ENCODE results near the gene FAM222A. TPM values are rescaled to one million over a fixed set of nuclear protein-coding genes. Genes with fewer than 3 reads are reported as not detected.

FAM222A gene
- total RNA-seq, 1 donor from 2014 or later: 0.17 TPM

DNA sequence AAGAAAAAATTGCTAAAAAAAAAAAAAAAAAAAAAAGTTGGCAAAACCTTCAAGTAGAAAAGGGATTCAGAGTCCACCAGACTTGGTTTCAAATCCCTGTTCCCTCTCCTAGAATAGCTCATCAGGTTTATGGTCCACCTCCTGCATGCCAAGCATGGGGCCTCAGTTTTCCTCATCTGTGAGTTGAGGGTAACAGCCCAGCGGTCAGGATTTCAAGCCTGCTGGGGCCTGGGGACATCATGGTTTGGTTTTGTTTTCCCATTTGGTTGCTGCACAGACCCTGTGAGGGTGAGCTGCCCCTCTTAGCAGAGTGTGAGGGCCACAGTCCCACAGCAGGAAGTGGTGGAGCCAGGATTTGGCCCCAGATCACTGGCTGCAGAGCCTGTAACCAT, 12.5 kb downstream of the FAM222A start:
- no peak for DNase-seq

DNA sequence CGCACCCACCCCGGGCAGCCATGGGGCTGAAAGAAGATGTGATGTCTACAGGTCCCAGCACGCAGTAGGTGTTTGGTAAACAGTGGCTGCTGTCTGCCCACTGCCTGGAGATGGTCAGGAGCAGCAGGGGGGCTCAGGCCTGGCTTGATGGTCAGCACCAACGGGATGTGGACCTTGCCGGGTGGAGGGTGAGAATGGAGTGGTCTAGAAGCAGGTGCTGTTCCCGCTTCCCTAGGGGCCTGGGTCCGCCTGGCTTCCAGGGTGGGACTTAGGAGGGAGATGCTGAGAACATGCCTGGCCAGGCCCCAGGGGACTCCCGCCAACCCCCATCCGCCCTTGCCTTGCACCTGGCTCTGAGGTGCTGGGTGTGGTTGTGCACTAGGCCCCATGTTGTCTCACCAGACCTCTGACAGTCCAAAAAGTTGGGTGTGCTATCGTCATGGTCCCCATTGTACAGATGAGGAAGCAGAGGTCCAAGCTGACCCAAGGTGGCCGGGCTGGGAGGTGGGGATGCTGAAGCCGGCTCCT, 12.9 kb downstream of the FAM222A start:
- no peak for DNase-seq

DNA sequence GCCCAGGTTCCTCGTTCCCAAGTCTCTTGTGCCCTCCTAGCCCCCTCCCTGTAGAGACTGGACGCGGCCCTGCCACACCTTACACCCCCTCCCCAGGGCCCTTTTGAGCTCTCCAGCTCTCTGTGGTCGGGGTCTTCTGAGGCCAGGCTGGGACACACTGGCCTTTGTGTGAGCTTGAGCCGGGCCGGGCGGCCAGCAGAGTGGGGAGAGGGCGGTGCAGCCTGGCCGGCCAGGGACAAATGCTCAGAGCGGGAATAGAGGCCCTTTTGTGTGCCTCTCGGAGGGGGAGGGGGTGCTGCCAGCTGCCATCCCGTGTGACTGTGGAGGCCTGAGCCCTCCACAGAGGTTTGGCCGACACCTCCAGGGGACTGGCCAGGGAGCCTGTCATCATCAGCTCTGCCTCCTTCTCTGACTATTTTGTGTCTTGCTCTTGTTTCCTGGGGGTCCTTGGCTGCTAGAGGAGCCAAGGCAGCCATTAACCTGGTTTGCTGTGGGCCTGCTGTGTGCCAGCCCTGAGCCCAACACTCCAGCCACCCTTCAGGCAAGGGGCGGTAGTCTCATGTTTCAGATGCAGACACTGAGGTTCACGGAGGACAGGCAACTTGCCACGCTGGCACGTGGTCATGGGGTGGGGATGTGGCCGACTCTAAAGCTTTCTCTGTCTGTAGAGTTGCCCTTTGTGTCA, 13.6 kb downstream of the FAM222A start:
- DNase-seq: no peak

DNA sequence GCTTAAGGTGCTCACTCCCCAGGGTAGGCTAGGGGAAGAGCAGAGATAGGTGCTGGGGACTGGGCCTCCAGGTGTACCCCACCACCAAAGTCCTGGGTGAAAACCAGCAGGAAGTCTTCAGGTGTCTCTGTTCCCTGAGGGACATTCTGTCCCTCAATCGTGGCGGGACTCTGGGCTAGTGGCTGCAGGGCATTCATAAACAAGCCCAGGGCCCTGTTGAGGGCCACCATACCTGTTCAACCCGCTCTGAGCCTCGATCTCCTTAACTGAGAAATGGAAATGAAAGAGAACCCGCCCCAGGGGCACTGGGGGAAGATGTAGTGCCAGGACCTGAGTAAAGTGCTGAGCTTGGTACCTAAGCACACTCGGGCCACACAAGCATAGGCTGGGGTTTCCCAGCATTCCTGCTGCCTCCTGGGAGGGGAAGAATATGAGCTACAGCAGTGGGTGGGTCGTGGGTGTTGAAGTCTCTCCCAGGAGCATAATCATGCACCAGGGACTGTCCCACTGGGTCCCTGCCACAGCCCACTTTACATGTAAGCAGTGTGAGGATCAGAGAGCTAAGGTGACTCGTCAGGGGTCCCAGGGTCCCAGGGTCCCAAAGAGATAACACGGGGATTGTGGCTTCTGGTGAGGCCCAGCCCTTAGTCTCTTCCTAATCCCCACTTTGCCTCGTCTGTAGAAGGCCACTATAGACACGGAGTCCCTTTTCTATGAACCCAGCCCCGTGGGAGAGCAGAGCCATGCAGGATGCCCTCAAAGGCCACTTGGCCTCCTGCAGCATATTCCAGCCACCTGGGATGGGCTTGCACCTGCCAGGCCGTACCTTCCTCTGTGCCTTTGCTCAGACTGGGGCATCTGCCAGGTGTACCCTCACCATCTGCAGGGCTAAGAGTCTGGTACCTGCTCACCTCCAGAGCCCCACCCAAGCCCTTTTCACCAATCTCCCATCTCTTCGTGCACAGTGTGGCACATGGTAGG, 14.4 kb downstream of the FAM222A start:
- DNase-seq: no peak

DNA sequence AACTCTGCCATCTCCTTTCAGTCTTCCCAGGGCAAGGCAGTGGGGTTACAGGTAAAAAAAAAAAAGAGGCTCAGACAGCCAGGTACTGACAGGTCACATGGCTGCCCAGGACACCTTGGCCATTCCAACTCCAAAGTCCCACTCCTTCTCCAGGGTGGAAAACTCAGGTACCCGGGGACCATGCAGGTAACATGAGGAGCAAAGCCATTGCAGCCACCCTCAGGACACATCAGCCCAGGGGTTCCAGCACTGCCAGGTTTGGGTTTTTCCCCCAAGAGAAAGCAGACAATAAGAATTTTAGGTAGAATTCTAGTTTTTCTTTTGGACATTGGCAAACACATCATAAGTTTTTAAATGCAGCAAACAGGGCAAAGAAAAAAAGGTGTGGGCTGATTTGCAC, 15.3 kb downstream of the FAM222A start:
- no peak for DNase-seq

DNA sequence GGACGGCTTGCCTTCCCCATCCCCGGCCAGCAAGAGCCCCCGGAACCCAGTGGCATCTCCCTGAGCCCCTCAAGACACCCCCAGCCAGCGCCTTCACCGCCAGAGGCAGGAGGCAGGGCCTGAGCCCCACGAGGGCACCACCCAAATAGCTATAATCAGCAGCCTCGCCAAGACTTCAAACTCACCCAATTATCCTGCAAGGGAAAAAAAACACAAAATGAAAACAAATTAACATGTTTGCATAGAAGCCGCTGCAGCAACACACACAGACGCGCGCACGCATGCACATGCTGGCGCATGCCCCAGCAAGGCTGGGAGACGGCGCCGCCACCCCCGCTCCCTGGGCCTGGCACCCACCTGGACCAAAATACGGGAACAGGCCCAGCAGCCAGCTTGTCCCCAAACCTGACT, 15.8 kb downstream of the FAM222A start:
- no peak for DNase-seq

DNA sequence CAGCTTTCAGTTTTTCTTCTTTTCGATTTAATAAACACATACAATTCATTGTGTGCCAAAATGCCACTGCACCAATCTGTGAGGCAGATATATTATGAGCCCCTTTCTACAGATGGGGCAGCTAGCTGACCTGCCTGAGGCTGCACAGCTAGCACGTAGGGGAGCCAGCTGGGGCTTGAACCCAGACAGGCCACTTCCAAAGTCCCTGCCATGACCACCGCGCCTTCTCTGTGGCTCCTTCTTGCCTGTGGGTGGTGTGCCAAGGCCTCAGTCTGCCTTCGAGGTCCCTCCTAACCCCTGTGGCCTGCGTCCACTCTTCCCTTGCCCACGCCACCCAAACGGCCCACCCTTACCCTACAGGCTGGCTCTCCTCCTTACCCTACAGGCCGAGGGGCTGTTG, 16.2 kb downstream of the FAM222A start:
- no peak for DNase-seq

DNA sequence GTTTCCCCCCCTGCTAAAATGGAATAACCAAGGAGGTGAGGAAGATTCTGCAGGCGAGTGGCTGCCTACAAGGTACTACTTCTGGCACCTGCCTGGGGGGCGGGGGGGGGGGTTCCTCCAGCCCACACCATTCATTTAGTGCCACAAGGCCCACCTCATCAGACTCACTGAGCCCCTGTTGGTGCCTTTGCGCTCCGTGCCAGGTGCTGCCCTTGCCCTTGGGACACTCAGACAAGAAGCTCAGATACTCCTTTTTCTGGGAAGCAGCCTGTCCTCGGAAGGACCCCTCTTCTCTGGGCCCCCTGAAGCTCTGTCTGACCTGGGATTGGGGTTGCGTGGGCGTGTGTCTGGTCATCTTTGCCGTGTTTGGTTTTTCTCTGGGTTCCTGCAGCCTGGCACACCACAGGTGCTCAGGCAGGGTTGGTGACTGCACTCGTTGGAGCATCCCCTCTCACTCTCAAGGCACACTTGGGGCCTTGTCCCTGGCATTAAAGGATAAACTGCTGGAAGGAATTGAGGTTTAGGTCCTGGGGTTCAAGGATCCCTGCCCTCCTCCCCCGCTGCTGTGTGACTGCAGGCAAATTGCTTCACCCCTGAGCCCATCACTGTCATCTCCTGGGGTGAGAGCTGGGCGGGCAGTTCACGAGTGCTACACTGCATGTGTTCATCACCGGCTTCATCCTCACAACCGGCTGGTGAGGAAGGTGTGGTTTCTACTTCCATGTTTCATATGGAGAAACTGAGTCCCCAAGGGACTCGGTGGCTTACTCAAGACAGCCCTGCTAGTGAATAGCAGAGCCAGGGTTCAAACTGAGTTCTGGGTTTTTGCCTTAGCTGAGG, 16.9 kb downstream of the FAM222A start:
- DNase-seq: no peak

DNA sequence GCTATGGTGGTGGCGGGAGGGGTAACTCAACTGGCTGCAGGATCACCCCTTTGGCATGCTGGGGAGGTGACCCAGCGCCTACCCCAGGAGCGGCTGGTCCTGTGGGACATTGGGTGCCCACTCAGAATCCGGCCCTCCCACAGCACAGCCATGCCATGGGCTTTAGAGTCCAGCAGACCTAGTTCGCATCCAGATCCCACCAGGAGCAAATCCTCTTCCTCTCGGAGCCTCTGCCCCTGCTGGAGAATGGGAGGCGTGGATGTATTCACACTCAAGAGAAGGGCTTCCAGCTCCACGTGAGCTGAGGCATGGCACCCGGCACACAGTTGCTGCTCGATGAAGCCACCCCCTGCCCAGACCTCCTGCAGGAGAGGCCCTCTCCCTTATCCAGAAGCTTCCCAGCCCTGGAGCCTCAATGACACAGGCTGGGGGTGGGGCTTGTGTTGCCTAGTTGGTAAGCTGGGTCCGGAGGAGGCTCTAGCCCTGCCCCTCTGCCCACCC, 17.7 kb downstream of the FAM222A start:
- no peak for DNase-seq

DNA sequence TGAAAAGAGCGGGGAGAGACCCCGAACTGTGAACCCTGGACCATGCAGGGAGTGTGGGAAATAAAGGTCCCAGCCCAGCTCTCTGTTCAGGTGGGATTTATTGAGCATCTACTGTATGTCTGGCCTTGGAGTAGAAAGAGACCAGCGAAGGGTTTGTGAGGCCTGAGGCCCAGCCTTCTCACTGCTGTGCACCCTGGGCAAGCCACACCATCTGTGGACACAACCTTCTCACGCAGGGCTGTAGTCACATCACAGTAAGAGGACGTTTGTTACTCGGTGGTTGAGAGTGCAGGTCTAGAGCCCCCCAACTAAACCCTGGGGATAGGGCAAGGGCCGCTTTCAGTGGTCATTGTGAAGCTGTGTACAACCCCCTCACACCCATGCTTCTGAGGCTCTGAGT, 18.2 kb downstream of the FAM222A start:
- no peak for DNase-seq

DNA sequence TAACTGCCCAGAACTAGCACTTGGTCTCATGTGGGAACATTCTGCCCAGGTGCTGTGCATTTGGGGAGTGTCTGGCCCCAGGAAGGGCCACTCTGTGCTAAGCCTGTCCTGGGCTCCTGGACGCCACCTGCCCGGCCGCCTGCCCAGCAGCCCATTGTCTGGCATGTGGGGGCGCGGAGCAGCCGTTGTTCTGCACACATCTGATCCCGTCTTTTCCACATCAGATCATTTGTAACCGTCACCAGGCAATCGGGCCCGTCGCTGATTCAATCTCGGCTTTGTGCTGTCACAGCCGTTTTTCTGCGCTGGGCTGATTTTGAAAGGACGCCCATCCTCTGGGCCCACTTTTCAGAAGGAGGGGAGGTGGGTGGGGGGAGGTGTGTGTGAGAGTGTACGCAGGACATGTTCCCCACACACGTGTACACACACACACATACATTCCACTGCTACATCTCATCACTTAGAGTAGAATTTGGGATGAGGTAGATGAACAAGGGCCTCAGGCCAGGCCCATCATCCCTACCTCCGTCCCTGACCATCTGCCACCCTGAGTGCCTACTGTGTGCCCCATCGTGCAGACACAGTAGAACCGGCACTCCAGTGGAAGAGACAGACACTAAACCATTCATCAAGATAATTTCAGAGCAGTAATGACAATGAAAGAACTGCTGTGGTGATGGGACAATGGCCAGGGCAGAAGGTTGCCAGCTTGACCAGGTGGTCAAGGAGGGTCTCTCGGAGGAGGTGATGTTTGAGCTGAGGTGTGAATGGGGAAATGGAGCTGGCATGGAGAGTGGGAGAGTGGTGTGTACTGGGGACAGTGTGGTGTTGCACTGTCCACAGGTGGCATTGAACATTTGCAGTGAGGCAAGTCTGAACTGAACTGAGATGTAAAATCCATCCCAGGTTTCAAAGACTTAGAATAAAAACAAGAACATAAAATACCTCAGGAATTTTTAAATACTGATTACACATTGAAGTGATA, 19.0 kb downstream of the FAM222A start:
- no peak for DNase-seq

DNA sequence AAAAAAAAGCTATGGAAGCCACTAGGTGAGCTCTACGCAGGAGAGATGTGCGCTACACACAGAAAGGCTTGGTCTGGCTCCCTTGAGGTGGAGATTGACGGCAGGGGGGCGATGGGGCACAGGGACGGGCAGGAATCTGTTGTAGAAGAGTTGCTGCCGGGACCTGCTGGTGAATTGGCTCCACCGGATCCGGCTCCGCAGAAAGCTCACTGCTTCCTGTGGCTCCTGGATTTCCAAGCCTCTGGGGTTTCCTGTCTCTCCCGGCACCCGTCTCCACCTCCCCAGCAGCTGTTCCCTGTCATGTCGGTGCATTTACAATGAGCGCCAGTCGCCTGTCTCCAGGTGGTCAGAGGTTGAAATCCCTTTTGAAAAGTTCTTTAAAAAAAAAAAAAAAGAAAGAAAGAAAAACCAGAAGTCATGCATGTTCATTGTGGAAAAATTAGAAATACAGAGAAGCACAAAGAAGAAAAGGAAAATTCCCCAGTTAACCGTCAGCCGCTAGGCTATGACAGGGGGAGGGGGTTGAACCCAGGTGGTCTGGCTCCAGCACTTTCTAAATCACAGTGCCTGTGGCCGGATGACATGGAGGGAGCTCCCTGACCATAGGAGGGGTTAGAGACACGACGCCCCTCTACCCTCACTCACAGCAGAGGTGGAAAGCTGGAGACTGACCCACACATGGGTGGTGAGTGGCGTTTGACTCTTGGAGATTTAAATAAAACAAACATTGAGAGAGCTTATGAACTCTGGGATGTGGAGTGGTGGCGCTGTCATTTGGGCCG, 20.8 kb downstream of the FAM222A start:
- DNase-seq: peak; percentile 52

DNA sequence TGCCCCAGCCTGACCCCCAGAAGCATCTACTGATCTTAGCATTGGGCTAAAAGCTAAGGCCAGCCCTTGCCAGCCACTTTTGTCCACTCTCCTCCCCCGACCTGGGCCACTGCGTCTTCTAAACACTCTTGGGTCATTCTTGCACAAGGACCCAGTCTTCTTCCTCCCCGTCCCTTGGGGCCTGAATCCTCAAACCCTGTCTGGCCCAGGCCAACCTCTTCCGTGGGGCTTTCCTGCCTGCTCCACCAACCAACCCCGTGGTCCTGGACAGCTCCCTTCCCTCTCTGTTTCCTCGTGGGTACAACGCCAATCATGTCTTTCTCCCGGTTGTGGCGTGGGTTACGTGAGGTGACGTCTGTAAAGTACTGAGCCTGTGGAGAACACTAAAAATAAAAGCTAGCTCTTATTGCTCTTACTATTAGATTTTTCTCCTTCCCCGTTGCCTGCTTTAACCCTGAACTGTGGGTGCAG, 21.5 kb downstream of the FAM222A start:
- DNase-seq: no peak

DNA sequence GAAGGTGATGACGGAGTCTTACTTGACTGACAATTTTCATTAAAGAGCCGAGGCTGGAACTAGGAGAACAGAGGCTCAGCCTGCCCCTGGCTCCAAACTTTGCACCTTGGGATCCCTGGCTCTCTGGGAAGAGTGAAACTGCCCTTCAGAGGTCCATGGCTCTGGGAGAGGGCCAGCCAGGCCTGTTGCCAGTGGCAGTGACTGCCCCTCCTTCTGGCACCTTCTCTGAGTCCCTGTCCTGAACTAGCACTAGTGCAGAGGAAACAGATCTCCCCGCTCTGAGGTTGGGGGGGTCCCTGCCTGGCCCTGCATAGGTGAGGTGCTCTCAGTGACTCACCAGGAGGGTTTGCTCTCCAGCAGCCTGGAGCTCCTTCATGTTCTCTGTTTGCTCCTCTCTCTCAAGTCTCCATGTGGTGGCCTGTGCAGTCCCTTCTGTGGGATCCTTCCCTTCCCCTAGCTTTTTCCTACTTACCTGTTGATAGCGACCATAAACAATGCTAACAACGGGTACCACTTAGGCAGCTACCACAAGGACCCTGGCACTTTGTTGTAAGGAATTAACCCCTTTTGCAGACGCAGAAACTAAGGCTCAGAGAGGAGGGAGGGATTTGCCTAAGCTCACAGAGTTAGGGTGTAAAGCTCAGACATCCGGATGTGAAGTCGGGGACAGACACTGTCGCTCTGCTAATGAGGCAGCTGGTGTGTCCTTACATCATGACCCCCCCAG, 22.4 kb downstream of the FAM222A start:
- DNase-seq: no peak

DNA sequence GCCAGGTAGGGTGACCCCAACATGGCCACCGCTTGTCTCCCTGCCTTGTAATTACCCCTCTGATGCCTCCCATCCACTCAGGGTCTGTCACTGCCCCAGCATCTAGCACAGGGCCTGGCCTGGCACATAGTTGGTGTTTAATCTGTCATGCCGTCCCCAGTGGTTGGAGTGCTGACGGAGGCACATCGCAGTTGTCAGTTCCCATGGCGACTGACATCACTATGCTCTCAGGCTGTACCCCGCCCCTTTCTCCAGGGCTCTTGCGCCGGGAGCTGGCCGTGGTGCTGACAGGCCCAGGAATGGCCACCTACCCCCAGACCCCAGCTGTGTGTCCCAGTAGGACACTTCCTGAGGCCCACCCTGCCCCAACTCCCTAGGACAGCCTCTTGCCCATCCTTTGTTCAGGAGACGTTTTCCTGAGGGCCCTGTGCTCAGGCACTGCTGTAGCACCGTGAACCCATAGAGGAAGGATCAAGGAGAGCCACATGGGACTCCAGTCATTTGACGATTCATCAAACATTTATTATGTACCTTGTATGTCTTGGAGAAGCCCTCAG, 23.0 kb downstream of the FAM222A start:
- peak; percentile 69 for DNase-seq

DNA sequence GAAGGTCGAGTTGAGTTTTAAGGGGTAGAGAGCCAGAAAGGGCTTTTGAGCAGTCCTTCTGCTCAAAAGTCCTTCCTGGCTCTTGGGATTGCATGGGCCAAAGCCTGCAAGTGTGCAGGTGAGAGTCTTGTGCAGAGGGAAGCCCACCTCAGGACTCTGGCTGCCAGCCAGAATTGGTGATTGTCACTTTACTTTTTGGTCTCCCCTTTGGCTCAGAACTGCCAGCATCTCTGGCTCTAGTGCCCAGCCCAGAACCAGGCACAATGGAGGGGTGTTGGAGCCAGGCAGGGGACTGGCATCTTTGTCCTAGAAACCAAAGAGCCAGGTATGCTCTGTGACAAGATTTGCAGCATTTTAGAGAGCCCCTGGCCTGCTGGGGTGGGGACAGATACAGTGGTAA, 23.5 kb downstream of the FAM222A start:
- DNase-seq: no peak

DNA sequence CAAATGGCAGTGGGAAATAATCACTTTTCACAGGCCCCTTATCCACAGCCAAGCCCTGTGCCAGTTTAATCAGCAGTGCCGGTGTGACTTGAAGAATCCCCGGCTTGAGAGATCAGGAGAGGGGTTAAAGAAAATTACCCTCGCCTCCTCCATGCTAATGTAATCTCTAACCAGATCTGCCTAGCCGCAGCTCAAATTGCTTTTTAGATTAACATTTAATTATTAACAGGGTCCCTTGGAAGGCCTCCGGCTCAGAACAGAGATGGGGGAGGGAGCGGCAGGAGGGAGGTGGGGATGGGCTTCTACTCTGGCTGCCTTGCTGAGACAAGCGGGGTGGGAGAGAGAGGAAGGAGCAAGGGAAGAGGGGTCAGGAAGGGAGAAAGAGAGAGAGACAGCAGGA, 24.0 kb downstream of the FAM222A start:
- DNase-seq: no peak

DNA sequence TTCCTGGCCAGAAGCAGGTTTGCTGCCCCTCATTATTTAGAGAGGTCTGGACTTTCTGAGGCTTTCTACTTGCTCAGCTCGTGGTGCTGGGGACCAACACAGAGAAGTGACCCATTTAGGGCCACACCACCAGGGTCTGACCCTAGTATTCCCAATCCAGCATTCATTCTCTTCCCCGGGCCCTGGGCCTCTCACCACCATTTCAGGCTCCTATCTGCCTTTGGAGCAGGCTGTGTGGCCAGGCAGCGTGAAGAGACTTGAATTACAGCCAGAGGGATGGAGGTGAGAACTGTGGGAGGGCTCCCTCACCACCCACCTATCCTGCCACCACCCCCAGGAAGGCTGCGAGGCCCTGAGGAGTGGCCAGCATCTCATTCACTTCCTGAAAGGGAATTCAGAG, 24.6 kb downstream of the FAM222A start:
- no peak for DNase-seq
